ENCODE data around the gene WWOX.

WWOX gene

DNA sequence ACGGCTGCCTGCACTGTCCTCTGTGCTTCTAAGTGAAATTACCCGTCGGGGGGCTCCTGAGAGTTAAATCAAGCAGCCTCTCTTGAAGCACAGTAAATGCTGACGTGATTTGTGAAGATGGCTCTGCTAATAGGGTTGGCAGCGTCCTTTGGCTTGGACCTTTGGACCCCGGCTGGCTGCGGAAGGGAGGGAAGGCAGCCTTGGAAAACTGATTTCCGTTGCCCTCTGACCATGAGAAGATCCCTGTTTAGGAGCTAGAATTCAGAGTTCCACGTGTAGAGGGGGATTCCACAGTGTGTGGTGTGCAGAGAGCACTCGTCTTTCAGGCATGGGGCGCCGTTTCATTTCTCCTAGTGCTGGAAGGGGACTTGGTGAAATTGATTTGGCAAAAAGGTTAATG is 640.8 kb downstream of the WWOX start:
- no peak for DNase-seq (ENCODE audit: low read depth)
- no peak overlapping the region for H3K4me3 ChIP-seq (ENCODE audit: low read depth, low read length)
- TF ChIP-seq, protein P1, sequence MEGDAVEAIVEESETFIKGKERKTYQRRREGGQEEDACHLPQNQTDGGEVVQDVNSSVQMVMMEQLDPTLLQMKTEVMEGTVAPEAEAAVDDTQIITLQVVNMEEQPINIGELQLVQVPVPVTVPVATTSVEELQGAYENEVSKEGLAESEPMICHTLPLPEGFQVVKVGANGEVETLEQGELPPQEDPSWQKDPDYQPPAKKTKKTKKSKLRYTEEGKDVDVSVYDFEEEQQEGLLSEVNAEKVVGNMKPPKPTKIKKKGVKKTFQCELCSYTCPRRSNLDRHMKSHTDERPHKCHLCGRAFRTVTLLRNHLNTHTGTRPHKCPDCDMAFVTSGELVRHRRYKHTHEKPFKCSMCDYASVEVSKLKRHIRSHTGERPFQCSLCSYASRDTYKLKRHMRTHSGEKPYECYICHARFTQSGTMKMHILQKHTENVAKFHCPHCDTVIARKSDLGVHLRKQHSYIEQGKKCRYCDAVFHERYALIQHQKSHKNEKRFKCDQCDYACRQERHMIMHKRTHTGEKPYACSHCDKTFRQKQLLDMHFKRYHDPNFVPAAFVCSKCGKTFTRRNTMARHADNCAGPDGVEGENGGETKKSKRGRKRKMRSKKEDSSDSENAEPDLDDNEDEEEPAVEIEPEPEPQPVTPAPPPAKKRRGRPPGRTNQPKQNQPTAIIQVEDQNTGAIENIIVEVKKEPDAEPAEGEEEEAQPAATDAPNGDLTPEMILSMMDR (IDR thresholded peaks at IDR 0.05; ENCODE audit: control insufficient read depth, extremely low read depth, insufficient read depth), result no peak

GRCh38 chr16:78742501-78743283 is 643.2 kb downstream of the WWOX start:
- no peak for DNase-seq (ENCODE audit: low read depth)
- TF ChIP-seq, protein P1 (IDR thresholded peaks at IDR 0.05; ENCODE audit: control insufficient read depth, extremely low read depth, insufficient read depth), result no peak
- H3K4me3 ChIP-seq (ENCODE audit: low read depth, low read length), result no peak overlapping the region

- DNase-seq (ENCODE audit: low read depth), result no peak
- H3K4me3 ChIP-seq (ENCODE audit: low read depth, low read length), result no peak overlapping the region
- TF ChIP-seq, protein P1 (IDR thresholded peaks at IDR 0.05; ENCODE audit: control insufficient read depth, extremely low read depth, insufficient read depth), result no peak
Measured at GRCh38 chr16:78743556-78743955, 644.1 kb downstream of the WWOX start.

DNA sequence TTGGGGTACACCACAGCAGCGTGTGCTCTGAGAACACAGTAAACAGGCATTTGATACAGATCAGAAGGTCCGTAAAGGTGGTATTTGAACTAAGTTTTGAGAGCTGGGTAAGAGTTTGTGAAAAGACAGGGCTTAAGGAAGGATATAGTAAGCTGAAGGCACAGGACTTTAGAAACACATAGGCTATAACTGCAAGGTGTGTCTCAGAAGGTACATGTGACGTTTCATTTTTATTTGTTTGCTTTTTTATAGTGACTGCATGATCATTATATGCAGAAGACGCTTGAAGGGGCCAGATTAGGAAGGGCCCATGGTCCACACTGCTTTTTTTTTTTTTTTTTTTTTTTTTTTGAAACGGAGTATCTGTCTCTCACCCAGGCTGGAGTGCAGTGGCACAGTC is 644.6 kb downstream of the WWOX start:
- TF ChIP-seq, protein P1 (IDR thresholded peaks at IDR 0.05; ENCODE audit: control insufficient read depth, extremely low read depth, insufficient read depth), result no peak
- H3K4me3 ChIP-seq (ENCODE audit: low read depth, low read length), result no peak overlapping the region
- no peak for DNase-seq (ENCODE audit: low read depth)

DNA sequence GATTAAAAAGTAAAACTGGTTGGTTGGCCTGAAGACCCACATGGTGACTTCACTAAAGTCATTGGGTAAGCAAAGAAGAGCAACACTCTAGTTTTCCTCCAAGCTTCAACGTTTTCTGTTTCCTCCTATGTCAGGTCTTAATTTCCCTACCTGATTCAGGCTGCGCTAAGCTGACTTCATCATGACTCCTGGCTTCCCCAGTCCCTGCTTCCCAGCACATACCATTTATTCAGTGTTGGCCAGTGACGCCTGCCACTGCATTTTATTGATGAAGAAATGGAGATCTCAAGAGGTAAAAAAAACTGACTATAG is 645.3 kb downstream of the WWOX start:
- H3K4me3 ChIP-seq (ENCODE audit: low read depth, low read length), result no peak overlapping the region
- no peak for DNase-seq (ENCODE audit: low read depth)
- TF ChIP-seq, protein P1 (IDR thresholded peaks at IDR 0.05; ENCODE audit: control insufficient read depth, extremely low read depth, insufficient read depth), result no peak

- DNase-seq (ENCODE audit: low read depth), result no peak
- TF ChIP-seq, protein P1 (IDR thresholded peaks at IDR 0.05; ENCODE audit: control insufficient read depth, extremely low read depth, insufficient read depth), result no peak
- no peak overlapping the region for H3K4me3 ChIP-seq (ENCODE audit: low read depth, low read length)
Measured at GRCh38 chr16:78745108-78746019, 645.9 kb downstream of the WWOX start.

Data from LNCaP clone FGC (cell line).